MCF 10A (cell line): ENCODE measurements around the gene SELENOW. TPM values are rescaled to one million over a fixed set of nuclear protein-coding genes. Genes with fewer than 3 reads are reported as not detected.

Experiments
- BruUV-seq: library from RNA; stranded (reverse); fragments of 400-500 nt; replicated peaks from 2 replicates; lab custom pipeline; 2021; lab: Mats Ljungman, UMichigan
- CTCF ChIA-PET: fragments of 300-600 bp; sonication (Branson Sonifier 250); formaldehyde crosslinking; extraction: SDS; loops from one replicate; lab custom pipeline; 2021; ENCODE audit warnings: antibody characterized with exemption, inconsistent platforms; lab: Yijun Ruan, JAX
- POLR2A ChIA-PET: fragments of 300-600, 350-650 bp; sonication (Branson Sonifier 250); formaldehyde crosslinking; extraction: SDS; loops from one replicate; lab custom pipeline; 2020; ENCODE audit warnings: antibody characterized with exemption, inconsistent platforms; lab: Yijun Ruan, JAX
- DNase-seq: peaks from one replicate; pipeline ENCODE4 v3.0.0-alpha.2; 2018; ENCODE audit not compliant: unreplicated experiment
- H3K27ac Mint-ChIP-seq: one replicate; pipeline ENCODE4 v1.8.0; 2022; ENCODE audit warnings: mild to moderate bottlenecking, low read depth, mixed read lengths; ENCODE audit not compliant: unreplicated experiment
- H3K27me3 Mint-ChIP-seq: one replicate; pipeline ENCODE4 v1.8.0; 2022; ENCODE audit warnings: mixed read lengths; ENCODE audit not compliant: insufficient read depth, unreplicated experiment
- H3K36me3 Mint-ChIP-seq: one replicate; pipeline ENCODE4 v1.8.0; 2022; ENCODE audit warnings: mild to moderate bottlenecking, moderate library complexity, mixed read lengths; ENCODE audit not compliant: insufficient read depth, unreplicated experiment
- H3K4me1 Mint-ChIP-seq: one replicate; pipeline ENCODE4 v1.8.0; 2022; ENCODE audit warnings: mixed read lengths; ENCODE audit not compliant: insufficient read depth, unreplicated experiment
- H3K4me3 Mint-ChIP-seq: one replicate; pipeline ENCODE4 v1.8.0; 2022; ENCODE audit warnings: mild to moderate bottlenecking, moderate library complexity, mixed read lengths; ENCODE audit not compliant: unreplicated experiment
- H3K9me3 Mint-ChIP-seq: one replicate; pipeline ENCODE4 v1.8.0; 2022; ENCODE audit warnings: mixed read lengths; ENCODE audit not compliant: unreplicated experiment
- CTCF ChIP-seq: fragments of 200-600 bp; IDR thresholded peaks from one replicate; pipeline ENCODE4 v1.8.0; 2022; ENCODE audit warnings: antibody characterized with exemption, mild to moderate bottlenecking; ENCODE audit not compliant: unreplicated experiment
- intact Hi-C: fragments of 100-400 bp; cut with micrococcal nuclease; formaldehyde crosslinking; loops from 2 replicates; pipeline ENCODE4 v1.14.1; 2022
- total RNA-seq: library from RNA; stranded (reverse); gene quantifications from 2 replicates; pipeline ENCODE4 v1.2.3, GENCODE V29; 2022

Gene SELENOW
- total RNA-seq, 1 experiment from 2014 or later, result 115 TPM

- Mint-ChIP-seq H3K4me1 (no peaks in the 10 kb centered on the region), H3K36me3 (peaks cover 77% of the 10 kb centered on the region), H3K27ac (no peak overlapping the region), H3K27me3 (no peaks in the 10 kb centered on the region), H3K9me3 (no peaks in the 10 kb centered on the region), H3K4me3 (no peak overlapping the region)
- TF ChIP-seq CTCF, result no peak
- ChIA-PET POLR2A (interaction anchor here (0.5 to 7.9 kb wide), 2 partner anchors 36 to 141 kb away, joined by 5 to 259 read pairs; partner anchors contain the start of gene EHD2), CTCF (interaction anchor here (1.9 kb wide), 1 partner anchor 16 kb away, joined by 8 read pairs; no protein-coding TSS in a partner anchor)
- DNase-seq, result no peak
- BruUV-seq, result no TSS peak
- intact Hi-C loops, result no loop called here
Observed at GRCh38 chr19:47749326-47749725, 29.2 kb upstream of the SELENOW start.

DNA sequence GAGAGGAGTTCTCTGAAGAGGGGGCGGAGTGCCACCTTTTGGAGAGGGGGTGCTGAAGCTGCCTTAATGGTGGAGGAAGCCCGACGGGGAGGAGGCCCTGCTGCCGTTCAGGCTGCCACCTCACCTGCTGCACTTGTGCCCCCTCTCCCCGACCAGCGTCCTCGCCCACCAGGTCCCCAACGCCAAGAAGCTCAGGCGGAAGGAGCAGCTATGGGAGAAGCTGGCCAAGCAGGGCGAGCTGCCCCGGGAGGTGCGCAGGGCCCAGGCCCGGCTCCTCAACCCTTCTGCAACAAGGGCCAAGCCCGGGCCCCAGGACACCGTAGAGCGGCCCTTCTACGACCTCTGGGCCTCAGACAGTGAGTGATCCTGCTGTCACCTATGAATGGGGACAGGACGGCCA, 27.8 kb upstream of the SELENOW start:
- Mint-ChIP-seq H3K4me1 (no peaks in the 10 kb centered on the region), H3K9me3 (no peaks in the 10 kb centered on the region), H3K27me3 (no peaks in the 10 kb centered on the region), H3K27ac (no peak overlapping the region), H3K4me3 (no peak overlapping the region), H3K36me3 (peaks cover 69% of the 10 kb centered on the region)
- ChIA-PET CTCF (interaction anchor here (1.2 kb wide), 1 partner anchor 15 kb away, joined by 9 read pairs; no protein-coding TSS in a partner anchor), POLR2A (interaction anchor here (1.0 to 1.1 kb wide), 2 partner anchors 28 to 37 kb away, joined by 3 to 4 read pairs; partner anchors contain the start of gene SELENOW)
- TF ChIP-seq CTCF, result no peak
- intact Hi-C loops, result no loop called here
- DNase-seq, result no peak
- BruUV-seq, result no TSS peak

- no peak overlapping the region for H3K27ac Mint-ChIP-seq
- CTCF ChIA-PET, result interaction anchor here (0.6 to 1.7 kb wide), 2 partner anchors 39 to 62 kb away, joined by 3 to 4 read pairs; partner anchors contain the start of gene EHD2
- BruUV-seq, result no TSS peak
- TF ChIP-seq CTCF, result no peak
- no peaks in the 10 kb centered on the region for H3K4me1 Mint-ChIP-seq
- no peaks in the 10 kb centered on the region for H3K27me3 Mint-ChIP-seq
- intact Hi-C loops, result no loop called here
- DNase-seq, result no peak
- no peaks in the 10 kb centered on the region for H3K9me3 Mint-ChIP-seq
- POLR2A ChIA-PET, result interaction anchor here (0.6 to 0.9 kb wide), 2 partner anchors 26 to 1406 kb away, joined by 3 read pairs; partner anchors contain the start of gene SELENOW
- H3K4me3 Mint-ChIP-seq, result no peak overlapping the region
- H3K36me3 Mint-ChIP-seq, result peaks cover 70% of the 10 kb centered on the region
Observed at GRCh38 chr19:47752440-47753211, 25.9 kb upstream of the SELENOW start.
